GM12865 (cell line): Measurements from ENCODE around the gene HNRNPLL.
"Not testable (repeated sequence)": the region's sequence is repeated elsewhere in the genome, so short reads cannot be mapped to it uniquely, and the experiment has no call there.

ENCODE experiments used
- DNase-seq: peaks from one replicate; pipeline ENCODE4 v3.0.0; 2010; ENCODE audit warnings: low read depth
- H3K4me3 ChIP-seq: 2 replicates; pipeline ENCODE4 v1.5.1; 2011; ENCODE audit warnings: mild to moderate bottlenecking, low read depth, low read length, control low read depth
- TF ChIP-seq, protein P1 (sequence below): IDR thresholded peaks from 2 replicates; pipeline ENCODE4 v1.5.1; 2011; ENCODE audit warnings: low read length, control low read depth, low read depth, inconsistent platforms; ENCODE audit not compliant: insufficient read depth; ENCODE audit errors: missing control alignments

The HNRNPLL gene

DNA sequence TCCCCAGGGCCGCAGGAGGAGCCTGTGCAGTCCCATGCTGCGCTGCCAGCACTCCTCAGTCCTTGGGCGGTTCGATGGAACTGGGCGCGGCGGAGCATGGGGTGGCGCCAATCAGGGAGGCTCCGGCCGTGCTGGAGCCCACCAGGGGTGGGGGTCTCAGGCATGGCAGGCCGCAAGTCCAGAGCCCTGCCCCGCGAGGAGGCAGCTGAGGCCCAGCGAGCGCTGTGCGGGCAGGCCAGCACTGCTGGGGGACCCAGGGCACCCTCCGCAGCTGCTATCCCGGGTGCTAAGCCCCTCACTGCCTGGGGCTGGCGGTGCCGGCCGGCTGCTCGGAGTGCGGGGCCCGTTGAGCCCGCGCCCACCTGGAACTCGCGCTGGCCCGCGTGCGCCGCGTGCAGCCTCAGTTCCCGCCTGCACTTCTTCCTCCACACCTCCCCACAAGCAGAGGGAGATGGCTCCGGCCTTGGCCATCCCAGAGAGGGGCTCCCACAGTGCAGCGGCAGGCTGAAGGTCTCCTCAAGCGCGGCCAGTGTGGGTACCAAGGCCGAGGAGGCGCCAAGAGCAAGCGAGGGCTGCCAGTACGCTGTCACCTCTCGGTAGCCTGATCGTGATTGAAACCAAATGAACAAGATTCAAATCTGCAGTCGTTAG is 40.4 kb upstream of the HNRNPLL start:
- no peak for DNase-seq
- TF ChIP-seq, protein P1, sequence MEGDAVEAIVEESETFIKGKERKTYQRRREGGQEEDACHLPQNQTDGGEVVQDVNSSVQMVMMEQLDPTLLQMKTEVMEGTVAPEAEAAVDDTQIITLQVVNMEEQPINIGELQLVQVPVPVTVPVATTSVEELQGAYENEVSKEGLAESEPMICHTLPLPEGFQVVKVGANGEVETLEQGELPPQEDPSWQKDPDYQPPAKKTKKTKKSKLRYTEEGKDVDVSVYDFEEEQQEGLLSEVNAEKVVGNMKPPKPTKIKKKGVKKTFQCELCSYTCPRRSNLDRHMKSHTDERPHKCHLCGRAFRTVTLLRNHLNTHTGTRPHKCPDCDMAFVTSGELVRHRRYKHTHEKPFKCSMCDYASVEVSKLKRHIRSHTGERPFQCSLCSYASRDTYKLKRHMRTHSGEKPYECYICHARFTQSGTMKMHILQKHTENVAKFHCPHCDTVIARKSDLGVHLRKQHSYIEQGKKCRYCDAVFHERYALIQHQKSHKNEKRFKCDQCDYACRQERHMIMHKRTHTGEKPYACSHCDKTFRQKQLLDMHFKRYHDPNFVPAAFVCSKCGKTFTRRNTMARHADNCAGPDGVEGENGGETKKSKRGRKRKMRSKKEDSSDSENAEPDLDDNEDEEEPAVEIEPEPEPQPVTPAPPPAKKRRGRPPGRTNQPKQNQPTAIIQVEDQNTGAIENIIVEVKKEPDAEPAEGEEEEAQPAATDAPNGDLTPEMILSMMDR: no peak
- H3K4me3 ChIP-seq: no peak overlapping the region

DNA sequence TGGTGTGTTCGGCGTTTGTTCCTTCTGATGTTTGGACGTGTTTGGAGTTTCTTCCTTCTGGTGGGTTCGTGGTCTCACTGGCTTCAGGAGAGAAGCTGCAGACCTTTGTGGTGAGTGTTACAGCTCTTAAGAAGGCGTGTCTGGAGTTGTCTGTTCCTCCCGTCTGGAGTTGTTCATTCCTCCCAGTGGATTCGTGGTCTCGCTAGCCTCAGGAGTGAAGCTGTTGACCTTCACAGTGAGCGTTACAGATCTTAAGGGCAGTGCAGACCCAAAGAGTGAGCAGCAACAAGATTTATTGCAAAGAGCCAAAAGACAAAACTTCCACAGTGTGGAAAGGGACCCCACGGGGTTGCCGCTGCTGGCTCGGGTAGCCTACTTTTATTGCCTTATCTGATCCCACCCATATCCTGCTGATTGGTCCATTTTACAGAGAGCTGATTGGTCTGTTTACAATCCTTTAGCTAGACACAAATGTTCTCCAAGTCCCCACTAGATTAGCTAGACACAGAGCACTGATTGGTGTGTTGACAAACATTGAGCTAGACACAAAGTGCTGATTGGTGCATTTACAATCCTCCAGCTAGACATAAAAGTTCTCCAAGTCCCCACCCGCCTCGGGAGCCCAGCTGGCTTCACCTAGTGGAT is 39.8 kb upstream of the HNRNPLL start:
- not testable (repeated sequence) for H3K4me3 ChIP-seq, DNase-seq

DNA sequence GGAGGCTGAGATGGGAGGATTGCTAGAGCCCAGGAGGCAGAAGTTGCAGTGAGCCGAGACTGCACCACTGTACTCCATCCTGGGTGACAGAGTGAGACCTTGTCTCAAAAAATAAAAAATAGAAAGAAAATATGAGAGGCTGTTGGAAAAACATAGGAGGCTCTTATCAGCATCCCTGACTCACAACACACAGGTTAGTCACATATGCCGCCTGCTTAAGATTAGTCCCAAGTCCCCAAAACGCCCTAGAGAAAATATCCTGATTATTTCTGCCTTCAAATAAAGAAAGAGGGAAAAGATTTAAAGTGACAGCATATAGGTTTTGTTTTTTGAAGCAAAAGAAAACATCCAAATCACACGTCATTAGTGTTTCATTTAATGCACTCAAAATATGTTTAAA is 33.3 kb upstream of the HNRNPLL start:
- no peak overlapping the region for H3K4me3 ChIP-seq
- no peak for DNase-seq
- TF ChIP-seq, protein P1: no peak

DNA sequence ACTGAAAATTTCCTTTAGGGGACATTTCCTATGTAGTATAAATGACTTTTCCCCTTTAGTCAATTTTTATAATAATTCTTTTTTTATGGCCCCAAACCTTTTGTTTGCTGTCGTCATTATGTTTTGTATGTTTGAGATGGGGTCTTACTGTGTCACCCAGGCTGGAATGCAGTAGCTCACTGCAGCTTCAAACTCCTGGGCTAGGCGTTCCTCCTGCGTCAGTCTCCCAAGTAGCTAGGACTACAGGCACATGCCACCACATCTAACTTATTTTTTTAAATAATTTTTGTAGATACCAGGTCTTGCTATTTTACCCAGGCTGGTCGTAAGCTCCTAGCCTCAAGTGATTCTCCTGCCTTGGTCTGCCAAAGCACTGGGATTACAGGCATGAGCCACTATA is 32.4 kb upstream of the HNRNPLL start:
- no peak for DNase-seq
- TF ChIP-seq, protein P1: no peak
- H3K4me3 ChIP-seq: no peak overlapping the region

DNA sequence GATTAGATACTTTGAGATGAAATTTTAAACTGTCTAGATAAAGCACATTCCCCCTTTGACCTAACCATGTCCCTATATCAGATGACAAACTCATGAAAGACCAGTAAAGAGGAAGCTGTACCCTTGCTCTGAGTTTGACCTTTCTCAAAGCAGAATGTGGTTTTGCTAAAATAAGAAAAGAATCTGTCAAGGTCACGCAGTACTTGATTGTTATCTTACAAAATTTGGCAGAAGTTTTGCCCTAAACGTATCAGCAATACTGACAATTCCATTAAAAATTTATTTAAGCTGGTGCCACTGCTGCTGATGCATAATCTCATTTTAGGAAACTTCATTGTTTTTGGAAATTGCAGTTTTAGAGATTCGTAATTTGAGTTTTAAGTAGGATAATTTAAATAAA is 32.0 kb upstream of the HNRNPLL start:
- TF ChIP-seq, protein P1: no peak
- DNase-seq: peak; percentile 80
- no peak overlapping the region; the same call in 1 of the 2 replicates for H3K4me3 ChIP-seq

DNA sequence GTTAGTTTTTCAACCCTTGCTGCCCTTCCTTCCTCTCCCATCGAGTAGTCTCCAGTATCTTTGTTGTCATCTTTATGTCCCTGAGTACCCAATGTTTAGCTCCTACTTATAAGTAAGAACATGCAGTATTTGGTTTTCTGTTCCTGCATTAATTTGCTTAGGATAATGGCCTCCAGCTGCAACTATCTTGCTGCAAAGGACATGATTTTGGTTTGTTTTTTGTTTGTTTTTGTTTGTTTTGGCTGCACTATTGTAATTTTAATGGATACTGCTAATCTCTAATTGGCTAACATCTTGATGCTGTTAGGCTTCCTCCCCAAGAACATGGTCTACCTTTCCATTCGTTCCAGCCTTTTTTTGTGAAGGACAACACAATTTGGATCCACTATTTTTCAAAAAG is 31.2 kb upstream of the HNRNPLL start:
- H3K4me3 ChIP-seq: no peak overlapping the region
- DNase-seq: no peak
- TF ChIP-seq, protein P1: no peak

DNA sequence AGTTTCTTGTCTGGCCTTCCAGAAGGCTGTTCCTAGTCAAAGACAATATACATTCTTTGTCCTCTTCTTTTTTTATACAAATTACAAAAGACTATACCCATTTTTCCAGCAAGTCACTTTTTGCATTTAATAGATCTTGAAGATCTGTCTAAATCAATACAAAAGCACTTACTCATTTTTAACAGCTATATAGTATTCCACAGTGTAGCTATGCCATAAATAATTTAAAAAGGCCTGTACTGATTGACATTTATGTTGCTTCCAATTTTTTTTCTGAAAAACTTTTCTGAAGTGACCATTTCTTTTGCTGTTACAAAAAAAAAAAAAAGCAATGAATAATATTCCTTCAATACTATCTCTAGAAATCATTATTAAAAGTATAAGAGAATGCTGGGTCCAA is 30.3 kb upstream of the HNRNPLL start:
- no peak for DNase-seq
- TF ChIP-seq, protein P1: no peak

More for the DNA sequence above, 30.3 kb upstream of the HNRNPLL start:
- H3K4me3 ChIP-seq: no peak overlapping the region
